SK-N-SH treated with all-trans-retinoic acid at 6 μM for 48 hours (cell line): ENCODE measurements around the gene BOC.

Experiments used
- ATAC-seq: fragments of 200-7000 bp; cut with Tn5 transposase; 3 replicates; pipeline ENCODE4 v1.9.1; 2020; ENCODE audit warnings: mild to moderate bottlenecking, moderate library complexity
- ARNTL ChIP-seq: fragments of 450-650 bp; formaldehyde crosslinking; IDR thresholded peaks from 2 replicates; pipeline ENCODE4 v1.5.0; 2020; ENCODE audit warnings: low read depth, mild to moderate bottlenecking, moderate library complexity, borderline replicate concordance
- BACH2 ChIP-seq: fragments of 250-450 bp; sonication (Bioruptor Pico); IDR thresholded peaks from 2 replicates; pipeline ENCODE4 v1.9.0; 2021; ENCODE audit warnings: mild to moderate bottlenecking, borderline replicate concordance
- CREB5 ChIP-seq: fragments of 250-450 bp; sonication (Bioruptor Pico); IDR thresholded peaks from 2 replicates; pipeline ENCODE4 v1.5.1; 2020; ENCODE audit warnings: low read depth, mild to moderate bottlenecking, moderate library complexity
- CSDC2 ChIP-seq: fragments of 250-450 bp; sonication (Bioruptor Pico); IDR thresholded peaks from 2 replicates; pipeline ENCODE4 v1.5.0; 2020; ENCODE audit warnings: mild to moderate bottlenecking, moderate library complexity
- CSRNP3 ChIP-seq: fragments of 250-450 bp; sonication (Bioruptor Pico); IDR thresholded peaks from 2 replicates; pipeline ENCODE4 v1.5.1; 2021; ENCODE audit warnings: mild to moderate bottlenecking, moderate library complexity
- ESRRG ChIP-seq: fragments of 250-450 bp; sonication (Bioruptor Pico); IDR thresholded peaks from 2 replicates; pipeline ENCODE4 v1.6.1; 2021; ENCODE audit warnings: mild to moderate bottlenecking
- GLIS3 ChIP-seq: fragments of 250-450 bp; sonication (Bioruptor Pico); IDR thresholded peaks from 2 replicates; pipeline ENCODE4 v1.5.0; 2020; ENCODE audit warnings: mild to moderate bottlenecking, moderate library complexity
- ISL1 ChIP-seq: fragments of 250-450 bp; sonication (Bioruptor Pico); IDR thresholded peaks from 2 replicates; pipeline ENCODE4 v2.1.2; 2022; ENCODE audit warnings: mild to moderate bottlenecking, moderate library complexity
- OSR1 ChIP-seq: fragments of 250-450 bp; sonication (Bioruptor Pico); IDR thresholded peaks from 2 replicates; pipeline ENCODE4 v1.8.0; 2022; ENCODE audit warnings: moderate library complexity, mild to moderate bottlenecking, inconsistent platforms
- PATZ1 ChIP-seq: fragments of 250-450 bp; sonication (Bioruptor Pico); IDR thresholded peaks from 2 replicates; pipeline ENCODE4 v1.8.0; 2020; ENCODE audit warnings: mild to moderate bottlenecking, moderate library complexity, borderline replicate concordance
- POU6F1 ChIP-seq: fragments of 250-450 bp; sonication (Bioruptor Pico); IDR thresholded peaks from 2 replicates; pipeline ENCODE4 v1.8.0; 2021; ENCODE audit warnings: low read depth, mild to moderate bottlenecking, moderate library complexity, borderline replicate concordance
- PPARA ChIP-seq: fragments of 250-450 bp; sonication (Bioruptor Pico); IDR thresholded peaks from 2 replicates; pipeline ENCODE4 v1.5.0; 2020; ENCODE audit warnings: mild to moderate bottlenecking, borderline replicate concordance
- RARB ChIP-seq: fragments of 250-450 bp; sonication (Bioruptor Pico); IDR thresholded peaks from 2 replicates; pipeline ENCODE4 v1.8.0; 2021; ENCODE audit warnings: mild to moderate bottlenecking, moderate library complexity
- SNAI2 ChIP-seq: fragments of 250-450 bp; sonication (Bioruptor Pico); IDR thresholded peaks from 2 replicates; pipeline ENCODE4 v1.5.0; 2020; ENCODE audit warnings: mild to moderate bottlenecking, moderate library complexity
- TCF4 ChIP-seq: fragments of 250-450 bp; sonication (Bioruptor Pico); IDR thresholded peaks from 2 replicates; pipeline ENCODE4 v1.8.0; 2021; ENCODE audit warnings: mild to moderate bottlenecking, moderate library complexity, borderline replicate concordance
- TSHZ2 ChIP-seq: fragments of 250-450 bp; sonication (Bioruptor Pico); IDR thresholded peaks from 2 replicates; pipeline ENCODE4 v1.5.0; 2020; ENCODE audit warnings: mild to moderate bottlenecking, moderate library complexity
- ZC3H10 ChIP-seq: fragments of 250-450 bp; sonication (Bioruptor Pico); IDR thresholded peaks from 2 replicates; pipeline ENCODE4 v1.5.1; 2021; ENCODE audit warnings: mild to moderate bottlenecking, moderate library complexity
- ZFP30 ChIP-seq: fragments of 450-650 bp; formaldehyde crosslinking; IDR thresholded peaks from 2 replicates; pipeline ENCODE4 v1.5.0; 2022; ENCODE audit warnings: mild to moderate bottlenecking, moderate library complexity
- ZNF565 ChIP-seq: fragments of 450-650 bp; formaldehyde crosslinking; conservative IDR thresholded peaks from 2 replicates; pipeline ENCODE4 v1.5.0; 2020; ENCODE audit warnings: low read depth, mild to moderate bottlenecking, moderate library complexity
- ZNF70 ChIP-seq: fragments of 450-650 bp; formaldehyde crosslinking; IDR thresholded peaks from 2 replicates; pipeline ENCODE4 v1.5.0; 2020; ENCODE audit warnings: mild to moderate bottlenecking, moderate library complexity
- ZNF8 ChIP-seq: fragments of 450-650 bp; formaldehyde crosslinking; IDR thresholded peaks from 2 replicates; pipeline ENCODE4 v1.5.0; 2020; ENCODE audit warnings: mild to moderate bottlenecking, moderate library complexity

BOC gene

GRCh38 chr3:113214917-113215595 is 3.7 kb downstream of the BOC start (continued):
- TF ChIP-seq CSRNP3 (CRISPR knock-in tag) (no peak), ZNF70 (CRISPR knock-in tag) (no peak), PPARA (CRISPR knock-in tag) (no peak), CREB5 (no peak)
- TF ChIP-seq, all 23 proteins: peak for 0

- TF ChIP-seq ZNF8 (CRISPR knock-in tag) (no peak), CSRNP3 (CRISPR knock-in tag) (no peak), ISL1 (CRISPR knock-in tag) (no peak), ARNTL (no peak), ESRRG (CRISPR knock-in tag) (no peak), GLIS3 (CRISPR knock-in tag) (no peak), ZNF565 (CRISPR knock-in tag) (no peak), PATZ1 (CRISPR knock-in tag) (no peak), SNAI2 (no peak), ZC3H10 (CRISPR knock-in tag) (no peak), OSR1 (no peak), ZFP30 (CRISPR knock-in tag) (no peak), POU6F1 (no peak), BACH2 (CRISPR knock-in tag) (no peak), CSDC2 (CRISPR knock-in tag) (no peak), PPARA (CRISPR knock-in tag) (no peak), TCF4 (no peak), RARB (CRISPR knock-in tag) (no peak), TSHZ2 (CRISPR knock-in tag) (no peak)
- ATAC-seq, result no peak
These were observed 5.0 kb downstream of the BOC start for GRCh38 chr3:113216393-113216792.
